K562 (cell line): Measurements from ENCODE around the gene P2RY10. TPM values are rescaled to one million over a fixed set of nuclear protein-coding genes. Genes with fewer than 3 reads are reported as not detected.

Source experiments
- ATAC-seq: fragments of 200-7000 bp; cut with Tn5 transposase; 3 replicates; pipeline ENCODE4 v1.9.1; 2020; ENCODE audit warnings: moderate library complexity
- BruUV-seq: library from RNA; stranded (reverse); fragments of 400-500 nt; replicated peaks from 2 replicates; lab custom pipeline; 2021; lab: Mats Ljungman, UMichigan
- CTCF ChIA-PET: fragments of 300-600 bp; formaldehyde crosslinking; extraction: SDS; loops from one replicate; lab custom pipeline; 2021; ENCODE audit warnings: low intra/inter-chr PET ratio; lab: Yijun Ruan, JAX
- POLR2A ChIA-PET: fragments of 300-600, 350-650 bp; sonication (Branson Sonifier 250); formaldehyde crosslinking; extraction: SDS; loops from one replicate; lab custom pipeline; 2021; ENCODE audit warnings: antibody characterized with exemption, inconsistent platforms; lab: Yijun Ruan, JAX
- DNase-seq, 4 experiments: peaks; one replicate each; pipeline versions ENCODE4 v3.0.0 to v3.0.0-alpha.2; 2011 to 2018; ENCODE audit warnings: low spot score in 3 of 4, mixed read lengths in 3 of 4; ENCODE audit errors: extremely low read depth in 1 of 4
- FAIRE-seq: peaks from 2 replicates; lab custom pipeline; 2011; peaks lifted over from hg19 to GRCh38; lab: Jason Lieb, UNC
- H2AFZ ChIP-seq: 2 replicates; pipeline ENCODE4 v1.6.0; 2011; ENCODE audit warnings: low read depth, low read length, control low read depth, inconsistent platforms
- H3K27ac ChIP-seq: fragments of 200-600 bp; 3 replicates; pipeline ENCODE4 v1.8.0; 2011; ENCODE audit warnings: low read depth, mild to moderate bottlenecking, control low read depth, inconsistent platforms, low read length, moderate library complexity, mixed read lengths; ENCODE audit errors: extremely low read depth
- H3K27me3 ChIP-seq, 2 experiments: fragments of 300-600 bp in 1 of 2; 2 replicates in 1 of 2; 3 replicates in 1 of 2; pipeline versions ENCODE4 v1.6.0 to v1.8.0; 2011; ENCODE audit warnings: inconsistent platforms in 2 of 2, low read length in 2 of 2, mild to moderate bottlenecking in 1 of 2, mixed read lengths in 1 of 2, moderate library complexity in 1 of 2; ENCODE audit not compliant: control insufficient read depth in 2 of 2, insufficient read depth in 2 of 2
- H3K36me3 ChIP-seq: fragments of 300-600 bp; 3 replicates; pipeline ENCODE4 v1.8.0; 2011; ENCODE audit warnings: mild to moderate bottlenecking, low read length, inconsistent platforms; ENCODE audit not compliant: control insufficient read depth, insufficient read depth
- H3K4me1 ChIP-seq, 2 experiments: fragments of 200-600 bp in 1 of 2; replicated peaks in 1 of 2; 2 replicates in 1 of 2; 3 replicates in 1 of 2; pipeline versions ENCODE4 v1.5.1 to v1.8.0; 2011; ENCODE audit warnings: inconsistent platforms in 2 of 2, low read length in 2 of 2, mild to moderate bottlenecking in 1 of 2, mixed read lengths in 1 of 2, moderate library complexity in 1 of 2; ENCODE audit not compliant: control insufficient read depth in 2 of 2, insufficient read depth in 2 of 2
- H3K4me2 ChIP-seq: 2 replicates; pipeline ENCODE4 v1.6.1; 2011; ENCODE audit warnings: low read length, control low read depth, inconsistent platforms, mixed read lengths; ENCODE audit not compliant: insufficient read depth
- H3K4me3 ChIP-seq: fragments of 200-600 bp; sonication (generic), shearing (Covaris generic); 2 replicates; pipeline ENCODE4 v1.5.1; 2016; ENCODE audit warnings: control low read depth, inconsistent platforms
- H3K79me2 ChIP-seq: fragments of 200-600 bp; 3 replicates; pipeline ENCODE4 v1.8.0; 2011; ENCODE audit warnings: low read length, inconsistent platforms; ENCODE audit not compliant: control insufficient read depth, insufficient read depth
- H3K9ac ChIP-seq, 2 experiments: 2 replicates each; pipeline versions ENCODE4 v1.6.0 to v1.6.1; 2011; ENCODE audit warnings: low read depth in 2 of 2, low read length in 2 of 2, control low read depth in 1 of 2, inconsistent platforms in 1 of 2, mild to moderate bottlenecking in 1 of 2, mixed read lengths in 1 of 2; ENCODE audit not compliant: insufficient read depth in 1 of 2
- H3K9me1 ChIP-seq: one replicate; pipeline ENCODE4 v1.6.0; 2011; ENCODE audit warnings: inconsistent platforms, mild to moderate bottlenecking, low read length, moderate library complexity; ENCODE audit not compliant: control insufficient read depth, insufficient read depth
- H3K9me3 ChIP-seq: replicated peaks from 2 replicates; pipeline ENCODE4 v1.5.1; 2011; ENCODE audit warnings: low read depth, low read length, inconsistent platforms; ENCODE audit not compliant: control insufficient read depth, insufficient read depth
- H4K20me1 ChIP-seq: replicated peaks from 2 replicates; pipeline ENCODE4 v1.6.1; 2011; ENCODE audit warnings: low read length, inconsistent platforms, mixed read lengths; ENCODE audit not compliant: control insufficient read depth, insufficient read depth
- ATF7 ChIP-seq: fragments of 450-650 bp; IDR thresholded peaks from 2 replicates; pipeline ENCODE4 v1.7.1; 2014; ENCODE audit warnings: mild to moderate bottlenecking, moderate library complexity
- CTBP1 ChIP-seq: fragments of 450-650 bp; IDR thresholded peaks from 2 replicates; pipeline ENCODE4 v1.6.1; 2016; ENCODE audit warnings: borderline replicate concordance
- DIDO1 ChIP-seq: fragments of 450-650 bp; IDR thresholded peaks from 2 replicates; pipeline ENCODE4 v1.6.1; 2016; ENCODE audit warnings: low read depth, missing biosample characterization, missing genetic modification characterization
- GABPB2 ChIP-seq: fragments of 250-450 bp; sonication (Bioruptor Pico); conservative IDR thresholded peaks from 2 replicates; pipeline ENCODE4 v1.5.1; 2021; ENCODE audit warnings: mild to moderate bottlenecking
- GATAD2B ChIP-seq: fragments of 450-650 bp; IDR thresholded peaks from 2 replicates; pipeline ENCODE4 v1.6.1; 2017; ENCODE audit warnings: mild to moderate bottlenecking, borderline replicate concordance
- HLTF ChIP-seq: fragments of 450-650 bp; IDR thresholded peaks from 2 replicates; pipeline ENCODE4 v1.6.1; 2016
- HSF4 ChIP-seq: fragments of 250-450 bp; sonication (Bioruptor Pico); IDR thresholded peaks from 2 replicates; pipeline ENCODE4 v2.1.2; 2022; ENCODE audit warnings: mild to moderate bottlenecking, moderate library complexity, borderline replicate concordance
- IFI16 ChIP-seq: fragments of 250-450 bp; sonication (Bioruptor Pico); IDR thresholded peaks from 2 replicates; pipeline ENCODE4 v2.1.2; 2022; ENCODE audit warnings: mild to moderate bottlenecking, inconsistent platforms
- NFE2L1 ChIP-seq: fragments of 450-650 bp; IDR thresholded peaks from 2 replicates; pipeline ENCODE4 v1.6.1; 2016; ENCODE audit warnings: missing genetic modification characterization, low read depth, mild to moderate bottlenecking, missing compliant biosample characterization, moderate library complexity, borderline replicate concordance
- NFIX ChIP-seq: fragments of 250-450 bp; sonication (Bioruptor Pico); IDR thresholded peaks from 2 replicates; pipeline ENCODE4 v1.4.0; 2020; ENCODE audit warnings: low read depth, mild to moderate bottlenecking, moderate library complexity
- SLC30A9 ChIP-seq: fragments of 250-450 bp; sonication (Bioruptor Pico); IDR thresholded peaks from 2 replicates; pipeline ENCODE4 v1.8.0; 2022; ENCODE audit warnings: mild to moderate bottlenecking, moderate library complexity
- SMAD2 ChIP-seq: fragments of 150-350 bp; IDR thresholded peaks from 2 replicates; pipeline ENCODE4 v1.6.1; 2014; ENCODE audit warnings: low read depth, mild to moderate bottlenecking, low read length
- ZBTB33 ChIP-seq: sonication (generic); formaldehyde crosslinking; IDR thresholded peaks from 2 replicates; pipeline ENCODE4 v1.8.1; 2023; ENCODE audit warnings: mild to moderate bottlenecking, missing genetic modification reagents
- ZKSCAN8 ChIP-seq: fragments of 200-800 bp; sonication (Bioruptor generic); IDR thresholded peaks from 2 replicates; pipeline ENCODE4 v1.6.1; 2016; ENCODE audit warnings: missing genetic modification characterization, missing compliant biosample characterization
- ZNF143 ChIP-seq: sonication (generic); formaldehyde crosslinking; IDR thresholded peaks from 2 replicates; pipeline ENCODE4 v1.9.0; 2022; ENCODE audit warnings: mild to moderate bottlenecking, missing genetic modification reagents
- ZNF280A ChIP-seq: fragments of 450-650 bp; IDR thresholded peaks from 2 replicates; pipeline ENCODE4 v1.6.1; 2018; ENCODE audit warnings: mild to moderate bottlenecking, low read depth; ENCODE audit not compliant: partially characterized antibody
- WGBS: fragments of 100-300 bp; shearing (Covaris generic); methylation state at CpG from one replicate; pipeline ENCODE4 v1.1.6; 2016; ENCODE audit warnings: low coverage, mixed read lengths; ENCODE audit not compliant: insufficient coverage; ENCODE audit errors: missing lambda C conversion rate; 5-methylcytosine and 5-hydroxymethylcytosine counted together
- in situ Hi-C: fragments of 300-500 bp; cut with MboI; formaldehyde crosslinking; loops from 4 replicates; pipeline ENCODE4 v1.15.0; 2018; ENCODE audit warnings: inconsistent platforms, mixed read lengths
- intact Hi-C: fragments of 100-400 bp; cut with micrococcal nuclease; formaldehyde crosslinking; loops from 2 replicates; pipeline ENCODE4 v1.14.2; 2022
- polyA plus RNA-seq, 8 experiments: library from polyadenylated mRNA; depleted of rRNA in 4 of 8; stranded (reverse) in 5 of 8; unstranded in 3 of 8; fragments of >200 nt; fragmentation: Nextera tagmentation in 2 of 8; fragmentation: Illumina TruSeq in 1 of 8; extraction: Ambion mirVana in 2 of 8; extraction: Trizol in 1 of 8; gene quantifications; 2 replicates each; pipeline versions ENCODE4 v1.2.1 to v1.2.3, GENCODE V29; 2011 to 2014; ENCODE audit warnings: inconsistent platforms in 1 of 8, missing spikeins in 1 of 8
- total RNA-seq, 7 experiments: library from RNA; depleted of rRNA in 6 of 7; stranded (reverse); fragments of >200 nt in 6 of 7; fragmentation: Illumina TruSeq in 2 of 7; extraction: Trizol in 2 of 7; gene quantifications; 2 replicates each; pipeline versions ENCODE4 v1.2.1 to v1.2.3, GENCODE V29; 2011 to 2021; ENCODE audit warnings: low replicate concordance in 1 of 7
- TF ChIP-seq, protein P1 (sequence below): sonication (generic); formaldehyde crosslinking; IDR thresholded peaks from 2 replicates; pipeline ENCODE4 v1.8.0; 2022; ENCODE audit warnings: missing genetic modification reagents, mild to moderate bottlenecking, borderline replicate concordance

Gene P2RY10
- total and polyA plus RNA-seq, 9 of the 15 experiments (the other 6 are each of a cell fraction or from before 2014, with no cell fraction given): 0.13 TPM; not detected in 8

GRCh38 chrX:78964598-78964997 lies 19.4 kb downstream of the P2RY10 start:
- BruUV-seq: no TSS peak
- Histone ChIP-seq H4K20me1 (no peaks in the 10 kb centered on the region), H3K9ac (no peak overlapping the region), H3K9me3 (no peaks in the 10 kb centered on the region), H3K4me1 (no peaks in the 10 kb centered on the region), H3K9me1 (no peaks in the 10 kb centered on the region), H3K79me2 (no peaks in the 10 kb centered on the region), H3K4me2 (no peak overlapping the region), H3K4me3 (no peak overlapping the region), H2AFZ (no peak overlapping the region), H3K36me3 (no peaks in the 10 kb centered on the region), H3K27me3 (no peaks in the 10 kb centered on the region), H3K27ac (no peak overlapping the region)
- no peak for ATAC-seq
- POLR2A ChIA-PET: no interaction called here
- no peak for DNase-seq
- 0% methylated on average over 3 of the region's 3 CpGs for WGBS
- intact Hi-C loops (no loop called here), in situ Hi-C loops (no loop called here)
- CTCF ChIA-PET: no interaction called here
- TF ChIP-seq GATAD2B (no peak), IFI16 (CRISPR knock-in tag) (no peak), DIDO1 (tag) (no peak), CTBP1 (no peak), HLTF (no peak), SLC30A9 (CRISPR knock-in tag) (no peak), ZBTB33 (CRISPR knock-in tag) (no peak), NFIX (CRISPR knock-in tag) (no peak), ZKSCAN8 (no peak), NFE2L1 (tag) (no peak), SMAD2 (no peak), HSF4 (CRISPR knock-in tag) (no peak), ZNF280A (no peak), ZNF143 (no peak), ATF7 (no peak), GABPB2 (CRISPR knock-in tag) (no peak)
- TF ChIP-seq, protein P1, sequence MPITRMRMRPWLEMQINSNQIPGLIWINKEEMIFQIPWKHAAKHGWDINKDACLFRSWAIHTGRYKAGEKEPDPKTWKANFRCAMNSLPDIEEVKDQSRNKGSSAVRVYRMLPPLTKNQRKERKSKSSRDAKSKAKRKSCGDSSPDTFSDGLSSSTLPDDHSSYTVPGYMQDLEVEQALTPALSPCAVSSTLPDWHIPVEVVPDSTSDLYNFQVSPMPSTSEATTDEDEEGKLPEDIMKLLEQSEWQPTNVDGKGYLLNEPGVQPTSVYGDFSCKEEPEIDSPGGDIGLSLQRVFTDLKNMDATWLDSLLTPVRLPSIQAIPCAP (CRISPR knock-in tag): no peak
- no peak for FAIRE-seq
